Measurements from ENCODE around the gene MMP19. TPM values are rescaled to one million over a fixed set of nuclear protein-coding genes. Genes with fewer than 3 reads are reported as not detected.

MMP19 gene
- total and polyA plus RNA-seq, 9 donors = 3.6 to 42.7 (median 23.3) TPM

GRCh38 chr12:55789893-55790292 lies 52.8 kb downstream of the MMP19 start:
- 89 to 92% (median 91%) methylated on average over 4 of the region's 4 CpGs for WGBS, 3 donors
- intact Hi-C loops (cut with DNase I) = loop anchor here in 1 of 4 donors (10.0 kb wide), 1 partner anchor 45 kb away; the partner anchor contains the start of gene GDF11
- Histone ChIP-seq H3K4me3 (no peak overlapping the region), H3K27me3 (no peaks in the 10 kb centered on the region), H3K36me3 (no peaks in the 10 kb centered on the region), H3K27ac (no peak overlapping the region), H3K4me1 (ENCODE audit: insufficient read depth) (no peaks in the 10 kb centered on the region), H3K9me3 (no peaks in the 10 kb centered on the region)
- TF ChIP-seq CTCF (IDR thresholded peaks at IDR 0.05) (no peak), EP300 (IDR thresholded peaks at IDR 0.05) (no peak), POLR2A (IDR thresholded peaks at IDR 0.05) (no peak)
- DNase-seq = no peak

DNA sequence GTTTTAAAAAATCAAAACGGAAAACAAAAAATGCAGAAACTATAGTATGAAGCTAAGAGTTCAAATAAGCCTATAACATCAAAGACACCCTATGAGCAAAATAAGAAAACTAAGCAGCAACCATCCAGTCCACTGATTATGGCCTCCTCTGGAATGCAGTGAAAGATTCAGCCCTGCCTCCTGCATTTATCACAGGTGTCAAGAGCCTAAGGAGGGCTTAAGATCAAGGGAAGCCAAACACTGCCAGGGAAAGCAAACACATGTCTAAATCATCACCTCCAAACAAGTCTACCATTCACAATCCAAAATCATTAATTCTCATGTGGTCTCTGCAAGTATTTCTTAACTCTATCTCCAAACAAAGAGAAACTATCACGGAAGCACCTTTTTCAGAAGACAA lies 53.6 kb downstream of the MMP19 start:
- no peaks in the 10 kb centered on the region for H3K9me3 ChIP-seq
- no peaks in the 10 kb centered on the region for H3K27me3 ChIP-seq
- TF ChIP-seq POLR2A (IDR thresholded peaks at IDR 0.05) (no peak), EP300 (IDR thresholded peaks at IDR 0.05) (no peak), CTCF (IDR thresholded peaks at IDR 0.05) (no peak)
- no peak overlapping the region for H3K4me3 ChIP-seq
- intact Hi-C loops (cut with DNase I) = no loop called here
- H3K27ac ChIP-seq = no peak overlapping the region
- WGBS, 3 donors = 84 to 91% (median 86%) methylated on average over 2 of the region's 2 CpGs
- H3K4me1 ChIP-seq (ENCODE audit: insufficient read depth) = no peaks in the 10 kb centered on the region
- DNase-seq = no peak
- no peaks in the 10 kb centered on the region for H3K36me3 ChIP-seq

DNA sequence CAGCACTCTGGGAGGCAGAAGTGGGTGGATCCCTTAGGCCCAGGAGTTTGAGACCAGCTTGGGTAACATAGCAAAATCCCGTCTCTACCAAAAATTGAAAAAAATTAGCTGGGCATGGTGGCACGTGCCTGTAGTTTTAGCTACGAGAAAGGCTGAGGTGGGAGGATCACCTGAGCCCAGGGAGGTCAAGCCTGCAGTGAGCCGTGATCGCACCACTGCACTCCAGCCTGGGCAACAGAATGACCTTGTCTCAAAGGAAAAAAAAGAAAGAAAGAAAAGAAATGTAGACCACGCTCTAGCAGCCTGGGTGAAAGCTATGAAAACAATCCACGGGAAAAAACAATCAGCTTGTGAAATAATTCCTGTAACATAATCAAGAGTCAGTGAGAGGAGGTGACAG lies 54.2 kb downstream of the MMP19 start:
- intact Hi-C loops (cut with DNase I) = no loop called here
- Histone ChIP-seq H3K27me3 (no peaks in the 10 kb centered on the region), H3K36me3 (no peaks in the 10 kb centered on the region), H3K4me1 (ENCODE audit: insufficient read depth) (no peaks in the 10 kb centered on the region), H3K9me3 (no peaks in the 10 kb centered on the region), H3K27ac (no peak overlapping the region), H3K4me3 (no peak overlapping the region)
- no peak for DNase-seq
- WGBS, 3 donors = 77 to 82% (median 81%) methylated on average over 7 of the region's 7 CpGs
- TF ChIP-seq CTCF (IDR thresholded peaks at IDR 0.05) (no peak), EP300 (IDR thresholded peaks at IDR 0.05) (no peak), POLR2A (IDR thresholded peaks at IDR 0.05) (no peak)

Other genes with a start within 250 kb of the MMP19 start
- not detected for gene OR10P1, start 206.0 kb downstream of the MMP19 start, total RNA-seq
- gene OR10P1, start 206.0 kb downstream of the MMP19 start, polyA plus RNA-seq = not detected
- 10 to 100 TPM in 5 of 7 donors, 1 to 10 TPM in 2; 4.9 to 69.6 (median 25.9) TPM for gene ITGA7, start 135.0 kb downstream of the MMP19 start, total RNA-seq
- gene ITGA7, start 135.0 kb downstream of the MMP19 start, polyA plus RNA-seq = 10 to 100 TPM; 19.5 to 38.3 TPM
- 100 to 1,000 TPM in 4 of 7 donors, 10 to 100 TPM in 3; 96.0 to 143 (median 120) TPM for gene BLOC1S1, start 126.9 kb downstream of the MMP19 start, total RNA-seq
- 100 to 1,000 TPM; 101 to 214 TPM for gene BLOC1S1, start 126.9 kb downstream of the MMP19 start, polyA plus RNA-seq
- 1 to 10 TPM; 3.7 to 8.9 (median 7.2) TPM for gene RDH5, start 122.5 kb downstream of the MMP19 start, total RNA-seq
- gene RDH5, start 122.5 kb downstream of the MMP19 start, polyA plus RNA-seq = 1 to 10 TPM; 5.1 to 5.9 TPM
- gene CD63, start 113.9 kb downstream of the MMP19 start, total RNA-seq = 100 to 1,000 TPM; 406 to 954 (median 762) TPM
- gene CD63, start 113.9 kb downstream of the MMP19 start, polyA plus RNA-seq = 1,000 to 10,000 TPM in 1 of 2 donors, 100 to 1,000 TPM in 1; 676 to 1,943 TPM
- 10 to 100 TPM in 4 of 7 donors, 1 to 10 TPM in 3; 2.2 to 27.7 (median 12.3) TPM for gene GDF11, start 99.8 kb downstream of the MMP19 start, total RNA-seq
- gene GDF11, start 99.8 kb downstream of the MMP19 start, polyA plus RNA-seq = 1 to 10 TPM; 3.4 to 8.0 TPM
- gene SARNP, start 25.2 kb downstream of the MMP19 start, total RNA-seq = 10 to 100 TPM; 48.0 to 60.8 (median 58.6) TPM
- gene SARNP, start 25.2 kb downstream of the MMP19 start, polyA plus RNA-seq = 10 to 100 TPM; 71.6 to 89.3 TPM
- 10 to 100 TPM in 6 of 7 donors, 1 to 10 TPM in 1; 8.6 to 38.9 (median 20.8) TPM for gene ORMDL2, start 24.9 kb downstream of the MMP19 start, total RNA-seq
- gene ORMDL2, start 24.9 kb downstream of the MMP19 start, polyA plus RNA-seq = 10 to 100 TPM; 15.7 to 35.5 TPM
- 10 to 100 TPM; 15.7 to 32.8 (median 23.0) TPM for gene DNAJC14, start 13.3 kb downstream of the MMP19 start, total RNA-seq
- gene DNAJC14, start 13.3 kb downstream of the MMP19 start, polyA plus RNA-seq = 10 to 100 TPM; 19.3 to 26.8 TPM
- 10 to 100 TPM; 18.9 to 25.7 (median 21.7) TPM for gene PYM1, start 85.0 kb upstream of the MMP19 start, total RNA-seq
- 10 to 100 TPM; 22.5 to 25.2 TPM for gene PYM1, start 85.0 kb upstream of the MMP19 start, polyA plus RNA-seq
- 10 to 100 TPM; 13.3 to 50.1 (median 26.0) TPM for gene DGKA, start 88.2 kb upstream of the MMP19 start, total RNA-seq
- 10 to 100 TPM; 15.7 to 40.4 TPM for gene DGKA, start 88.2 kb upstream of the MMP19 start, polyA plus RNA-seq
- gene PMEL, start 123.1 kb upstream of the MMP19 start, total RNA-seq = 10 to 100 TPM in 1 of 7 donors, 1 to 10 TPM in 6; 2.0 to 11.5 (median 3.7) TPM
- 1 to 10 TPM; 2.0 to 2.7 TPM for gene PMEL, start 123.1 kb upstream of the MMP19 start, polyA plus RNA-seq
- gene CDK2, start 123.9 kb upstream of the MMP19 start, total RNA-seq = 10 to 100 TPM; 18.3 to 33.9 (median 31.3) TPM
- 10 to 100 TPM; 21.7 to 21.8 TPM for gene CDK2, start 123.9 kb upstream of the MMP19 start, polyA plus RNA-seq
- 100 to 1,000 TPM in 5 of 7 donors, 10 to 100 TPM in 2; 60.4 to 136 (median 117) TPM for gene RAB5B, start 131.1 kb upstream of the MMP19 start, total RNA-seq
- gene RAB5B, start 131.1 kb upstream of the MMP19 start, polyA plus RNA-seq = 100 to 1,000 TPM in 1 of 2 donors, 10 to 100 TPM in 1; 81.7 to 217 TPM
- gene SUOX, start 154.3 kb upstream of the MMP19 start, total RNA-seq = 10 to 100 TPM; 22.1 to 39.4 (median 31.9) TPM
- 10 to 100 TPM; 18.0 to 34.2 TPM for gene SUOX, start 154.3 kb upstream of the MMP19 start, polyA plus RNA-seq
- gene IKZF4, start 178.1 kb upstream of the MMP19 start, total RNA-seq = 10 to 100 TPM in 5 of 7 donors, 1 to 10 TPM in 2; 4.0 to 33.2 (median 20.0) TPM
- 10 to 100 TPM in 1 of 2 donors, 1 to 10 TPM in 1; 6.2 to 12.5 TPM for gene IKZF4, start 178.1 kb upstream of the MMP19 start, polyA plus RNA-seq
- 1,000 to 10,000 TPM in 1 of 7 donors, 100 to 1,000 TPM in 2, 10 to 100 TPM in 4; 16.2 to 2,562 (median 59.7) TPM for gene RPS26, start 199.0 kb upstream of the MMP19 start, total RNA-seq
- gene RPS26, start 199.0 kb upstream of the MMP19 start, polyA plus RNA-seq = 1,000 to 10,000 TPM in 1 of 2 donors, 100 to 1,000 TPM in 1; 198 to 1,468 TPM
- 10 to 100 TPM in 1 of 7 donors, 1 to 10 TPM in 5, under 1 TPM in 1; 0.72 to 20.6 (median 3.3) TPM for gene ERBB3, start 237.2 kb upstream of the MMP19 start, total RNA-seq
- 1 to 10 TPM; 1.1 to 5.0 TPM for gene ERBB3, start 237.2 kb upstream of the MMP19 start, polyA plus RNA-seq